Fibroblast of skin of abdomen (primary cell): Measurements from ENCODE around the gene GJB1. TPM values are rescaled to one million over a fixed set of nuclear protein-coding genes. Genes with fewer than 3 reads are reported as not detected.
A peak's percentile ranks its signal among the peaks of the same experiment; 100 is the strongest.
"Not testable (repeated sequence)": the region's sequence is repeated elsewhere in the genome, so short reads cannot be mapped to it uniquely, and the experiment has no call there.

Experiments used
- DNase-seq: peaks from one replicate; pipeline ENCODE4 v3.0.0-alpha.2; 2013
- polyA plus RNA-seq, 2 experiments: library from polyadenylated mRNA; unstranded; fragments of 120-200 nt; gene quantifications; one replicate each; pipeline ENCODE4 v1.2.1, GENCODE V29; 2013; ENCODE audit not compliant: insufficient read length in 2 of 2

The GJB1 gene
- polyA plus RNA-seq (2013, experiment 1 of 2; ENCODE audit: insufficient read length), result not detected
- not detected for polyA plus RNA-seq (2013, experiment 2 of 2; ENCODE audit: insufficient read length)

GRCh38 chrX:71222929-71223328, at the start of gene GJB1:
TSS of gene GJB1 (plus strand) at chrX:71223224. CDS start at chrX:71223708, 484 bp downstream.
- no peak for DNase-seq

- DNase-seq, result no peak
These were observed 49.6 kb upstream of the GJB1 start for GRCh38 chrX:71173440-71173839.

- no peak for DNase-seq
These were observed 48.2 kb upstream of the GJB1 start for GRCh38 chrX:71174795-71175194.

- no peak for DNase-seq
These were observed 47.5 kb upstream of the GJB1 start for GRCh38 chrX:71175531-71175930.

GRCh38 chrX:71177327-71177726, 45.7 kb upstream of the GJB1 start:
- peak; percentile 20 for DNase-seq

GRCh38 chrX:71178908-71179307, 44.1 kb upstream of the GJB1 start:
- DNase-seq, result peak; percentile 62

- not testable (repeated sequence) for DNase-seq
These were observed 42.3 kb upstream of the GJB1 start for GRCh38 chrX:71180579-71181265.

GRCh38 chrX:71181558-71181909, 41.5 kb upstream of the GJB1 start:
- no peak for DNase-seq

- peak; percentile 97 for DNase-seq
These were observed 40.9 kb upstream of the GJB1 start for GRCh38 chrX:71181910-71182799.

- no peak for DNase-seq
These were observed 40.2 kb upstream of the GJB1 start for GRCh38 chrX:71182871-71183270.

GRCh38 chrX:71183341-71183740, 39.7 kb upstream of the GJB1 start:
- DNase-seq, result no peak

- no peak for DNase-seq
These were observed 38.9 kb upstream of the GJB1 start for GRCh38 chrX:71184092-71184491.

GRCh38 chrX:71184803-71185495, 38.1 kb upstream of the GJB1 start:
- DNase-seq, result no peak

- no peak for DNase-seq
These were observed 31.8 kb upstream of the GJB1 start for GRCh38 chrX:71191248-71191647.

GRCh38 chrX:71195964-71196649, 26.9 kb upstream of the GJB1 start:
- no peak for DNase-seq

- no peak for DNase-seq
These were observed 25.0 kb upstream of the GJB1 start for GRCh38 chrX:71198066-71198465.

- DNase-seq, result no peak
These were observed 23.6 kb upstream of the GJB1 start for GRCh38 chrX:71199252-71200008.

- DNase-seq, result peak; percentile 60
These were observed 12.2 kb upstream of the GJB1 start for GRCh38 chrX:71210816-71211215.

- DNase-seq, result no peak
These were observed 10.5 kb upstream of the GJB1 start for GRCh38 chrX:71212536-71212935.

- DNase-seq, result no peak
These were observed 8.9 kb upstream of the GJB1 start for GRCh38 chrX:71214152-71214551.

- DNase-seq, result no peak
These were observed 8.3 kb upstream of the GJB1 start for GRCh38 chrX:71214604-71215337.
